GM19452 (cell line): Measurements from ENCODE around the gene CDKN2AIP.

Source experiments
- ATAC-seq: cut with Tn5 transposase; IDR thresholded peaks from one replicate; pipeline ENCODE4 v1.9.1; 2021; ENCODE audit not compliant: unreplicated experiment

The CDKN2AIP gene

GRCh38 chr4:183492791-183493222 is 48.4 kb downstream of the CDKN2AIP start:
- ATAC-seq = no peak

GRCh38 chr4:183493246-183493645 is 48.8 kb downstream of the CDKN2AIP start:
- ATAC-seq = no peak

- no peak for ATAC-seq
Observed at GRCh38 chr4:183495184-183495583, 50.7 kb downstream of the CDKN2AIP start.
